ENCODE results near the gene ZNF746. TPM values are rescaled to one million over a fixed set of nuclear protein-coding genes. Genes with fewer than 3 reads are reported as not detected.

The ZNF746 gene
- total and polyA plus RNA-seq, 10 of the 15 experiments (the other 5 are each of a cell fraction or from before 2014, with no cell fraction given): 1.2 to 19.0 (median 6.3) TPM

- Histone ChIP-seq H2AFZ (ENCODE audit: control insufficient read depth, low read depth, low read length) (no peak overlapping the region), H4K20me1 (ENCODE audit: control insufficient read depth, insufficient read depth) (no peaks in the 10 kb centered on the region), H3K27ac (ENCODE audit: control insufficient read depth, insufficient read depth) (no peak overlapping the region), H3K4me3 (no peak overlapping the region), H3K9ac (ENCODE audit: control insufficient read depth, insufficient read depth, low read length) (no peak overlapping the region), H3K27me3 (replicated peaks in 1 of 2; ENCODE audit: control insufficient read depth in 2 of 2, insufficient read depth in 2 of 2, low read length in 1 of 2) (no peaks in the 10 kb centered on the region), H3K36me3 (ENCODE audit: control insufficient read depth in 2 of 2, insufficient read depth in 2 of 2, low read length in 1 of 2) (peaks cover 4 to 20% of the 10 kb centered on the region in 2 experiments; a peak in 3 of 4 replicates), H3K4me1 (ENCODE audit: control insufficient read depth, insufficient read depth, low read length) (no peaks in the 10 kb centered on the region), H3K79me2 (ENCODE audit: control insufficient read depth, insufficient read depth, low read length) (no peaks in the 10 kb centered on the region), H3K9me3 (replicated peaks; ENCODE audit: control insufficient read depth, insufficient read depth, low read length) (no peaks in the 10 kb centered on the region; the same call in 2 of the 3 replicates), H3K4me2 (ENCODE audit: control insufficient read depth, insufficient read depth) (no peak overlapping the region)
- DNase-seq (ENCODE audit: low read depth, low spot score) (no peak), ATAC-seq (no peak), FAIRE-seq (no peak)
- ChIA-PET RAD21 (ENCODE audit: unreplicated experiment) (no interaction called here), SMC1A (ENCODE audit: uncharacterized antibody, unreplicated experiment) (no interaction called here), CTCF (no interaction called here), POLR2A (interaction anchor here (0.6 kb wide), 1 partner anchor 683 kb away, joined by 3 read pairs; no protein-coding TSS in a partner anchor)
- TF ChIP-seq ETV6 (conservative IDR thresholded peaks at IDR 0.05 in 1 of 2, IDR thresholded peaks at IDR 0.05 in 1 of 2; ENCODE audit: borderline replicate concordance in 1 of 2, low read depth in 1 of 2): no peak
- TF ChIP-seq MAX (IDR thresholded peaks at IDR 0.05; ENCODE audit: low read depth, low read length): no peak
- no peak for TF ChIP-seq TCF12 (IDR thresholded peaks at IDR 0.05; ENCODE audit: low read depth, low read length)
- TF ChIP-seq EP300 (IDR thresholded peaks at IDR 0.05; ENCODE audit: borderline replicate concordance in 1 of 2, control insufficient read depth in 1 of 2, low read depth in 2 of 2, low read length in 2 of 2): no peak
- TF ChIP-seq RFX5 (IDR thresholded peaks at IDR 0.05; ENCODE audit: low read depth, low read length): no peak
- TF ChIP-seq, protein P1, sequence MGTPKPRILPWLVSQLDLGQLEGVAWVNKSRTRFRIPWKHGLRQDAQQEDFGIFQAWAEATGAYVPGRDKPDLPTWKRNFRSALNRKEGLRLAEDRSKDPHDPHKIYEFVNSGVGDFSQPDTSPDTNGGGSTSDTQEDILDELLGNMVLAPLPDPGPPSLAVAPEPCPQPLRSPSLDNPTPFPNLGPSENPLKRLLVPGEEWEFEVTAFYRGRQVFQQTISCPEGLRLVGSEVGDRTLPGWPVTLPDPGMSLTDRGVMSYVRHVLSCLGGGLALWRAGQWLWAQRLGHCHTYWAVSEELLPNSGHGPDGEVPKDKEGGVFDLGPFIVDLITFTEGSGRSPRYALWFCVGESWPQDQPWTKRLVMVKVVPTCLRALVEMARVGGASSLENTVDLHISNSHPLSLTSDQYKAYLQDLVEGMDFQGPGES (IDR thresholded peaks at IDR 0.05): no peak
- no peak for TF ChIP-seq NFXL1 (IDR thresholded peaks at IDR 0.05; ENCODE audit: borderline replicate concordance)
- TF ChIP-seq ZNF622 (IDR thresholded peaks at IDR 0.05): no peak
- TF ChIP-seq NFYA (IDR thresholded peaks at IDR 0.05; ENCODE audit: borderline replicate concordance, low read depth, low read length): no peak
- no peak for TF ChIP-seq RAD21 (IDR thresholded peaks at IDR 0.05; ENCODE audit: insufficient read depth, low read depth, low read length)
- no peak for TF ChIP-seq SUZ12 (IDR thresholded peaks at IDR 0.05; ENCODE audit: unreplicated experiment)
- TF ChIP-seq NKRF (conservative IDR thresholded peaks at IDR 0.05): no peak
- intact Hi-C loops (cut with micrococcal nuclease; ENCODE audit: unreplicated experiment) (no loop called here), in situ Hi-C loops (cut with MboI) (no loop called here)
- BruUV-seq (replicated peaks): no TSS peak
- 95% methylated on average over 1 of the region's 1 CpG for WGBS (ENCODE audit: insufficient coverage, insufficient replicate concordance, low lambda C conversion rate, missing lambda C conversion rate)
Observed at GRCh38 chr7:149478754-149479153, 18.9 kb downstream of the ZNF746 start.
